Germinal center (tissue), 1 donor: ENCODE data around the gene NRAP.

ENCODE experiments used
- DNase-seq: peaks from one replicate; pipeline ENCODE4 v3.0.0; 2012; ENCODE audit warnings: mixed read lengths, low spot score

Gene NRAP

DNA sequence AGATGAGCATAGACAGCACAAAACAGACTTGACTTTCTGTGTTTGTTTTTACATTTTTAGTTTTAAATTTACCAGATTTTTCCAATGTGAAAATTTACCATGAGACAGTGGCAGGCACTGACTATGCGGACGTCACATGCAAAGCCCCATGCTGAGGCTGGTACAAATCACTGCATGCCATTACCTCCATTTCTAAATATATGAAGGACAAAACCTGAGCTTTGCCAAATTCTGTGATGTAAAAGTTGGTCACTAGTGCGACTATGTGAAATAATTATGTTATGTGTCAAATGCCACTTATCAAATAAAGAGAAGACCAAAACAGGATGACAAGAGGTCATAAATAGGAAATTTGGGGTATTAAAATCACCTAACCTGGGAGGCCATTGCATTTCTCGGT is 22.1 kb downstream of the NRAP start:
- DNase-seq, result no peak

DNA sequence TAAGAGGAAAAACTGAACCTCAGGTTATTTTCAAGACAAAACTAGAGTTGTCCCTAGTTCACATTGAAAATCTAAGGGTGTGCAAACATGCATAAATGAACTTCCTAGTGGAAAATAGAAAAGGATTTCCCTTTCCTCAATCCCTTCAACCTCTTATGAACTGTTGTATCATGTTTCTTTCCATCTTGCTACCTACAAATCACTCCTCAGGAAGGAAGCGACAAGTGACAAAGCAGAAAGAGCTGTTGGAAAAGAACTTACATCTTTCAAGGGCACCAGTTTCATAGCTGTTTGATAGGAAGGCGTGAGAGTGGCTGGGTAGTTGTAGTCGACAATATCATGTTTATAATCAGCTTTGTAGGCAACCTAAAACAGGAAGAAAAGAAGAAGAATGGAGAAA is 23.9 kb downstream of the NRAP start:
- no peak for DNase-seq

DNA sequence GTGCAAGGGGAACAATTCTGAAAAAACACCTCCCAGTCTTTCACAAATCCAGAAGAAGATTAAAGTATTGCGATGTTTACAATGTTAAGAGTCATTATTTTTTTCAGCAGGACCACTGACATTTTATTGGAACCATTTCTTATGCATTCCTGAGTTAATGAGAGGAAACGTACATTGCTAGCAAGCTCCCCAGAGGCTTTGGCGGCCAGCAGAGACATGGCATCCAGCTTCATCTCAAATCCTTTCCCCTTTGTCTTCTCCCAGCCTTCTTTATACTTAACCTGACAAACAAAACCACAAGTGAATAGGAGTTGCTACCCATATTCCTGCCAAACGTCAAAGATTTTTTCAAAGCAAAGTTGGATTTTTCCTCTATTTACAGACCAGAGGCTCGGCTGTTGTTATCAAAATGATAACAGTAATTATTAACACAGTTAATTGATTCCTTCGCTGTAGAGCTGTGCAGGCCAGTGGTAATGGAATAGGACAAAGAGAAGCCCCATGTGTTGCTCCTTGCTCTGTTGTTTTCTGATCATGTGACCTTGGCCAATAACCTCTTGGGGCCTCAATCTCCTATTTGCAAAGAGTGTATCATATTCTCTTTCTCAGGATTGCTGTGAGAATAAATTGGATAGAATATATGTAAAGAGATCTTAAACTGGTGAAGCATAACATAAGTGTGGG is 32.0 kb downstream of the NRAP start:
- no peak for DNase-seq

DNA sequence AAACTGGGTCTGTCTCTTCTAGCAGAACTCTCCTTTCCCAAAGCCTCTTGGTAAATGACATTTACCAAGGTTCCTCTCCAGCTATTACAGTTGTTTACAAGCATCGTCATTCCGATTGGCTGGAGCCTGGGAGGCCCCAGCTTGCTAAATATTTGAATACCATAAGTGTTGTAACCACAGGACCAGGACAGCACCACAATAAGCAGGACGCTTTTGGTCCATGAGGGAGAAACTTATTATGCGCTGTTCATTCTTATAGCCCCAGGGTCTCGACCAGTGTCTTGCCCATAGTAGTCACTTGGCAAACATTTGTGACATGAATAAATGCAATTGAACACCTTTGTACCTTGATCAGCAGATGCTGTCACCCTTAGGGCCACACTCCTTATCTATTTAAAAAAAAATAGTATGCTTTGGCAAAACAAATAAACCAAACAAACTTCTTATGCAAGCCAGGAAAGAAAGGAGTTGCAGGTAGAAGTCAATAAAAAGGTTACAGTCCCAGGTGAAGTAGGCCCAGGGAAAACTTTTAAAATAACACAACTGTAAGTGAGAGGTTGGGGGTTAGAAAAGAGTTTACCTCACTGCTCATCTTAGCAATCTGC is 32.8 kb downstream of the NRAP start:
- DNase-seq, result no peak

DNA sequence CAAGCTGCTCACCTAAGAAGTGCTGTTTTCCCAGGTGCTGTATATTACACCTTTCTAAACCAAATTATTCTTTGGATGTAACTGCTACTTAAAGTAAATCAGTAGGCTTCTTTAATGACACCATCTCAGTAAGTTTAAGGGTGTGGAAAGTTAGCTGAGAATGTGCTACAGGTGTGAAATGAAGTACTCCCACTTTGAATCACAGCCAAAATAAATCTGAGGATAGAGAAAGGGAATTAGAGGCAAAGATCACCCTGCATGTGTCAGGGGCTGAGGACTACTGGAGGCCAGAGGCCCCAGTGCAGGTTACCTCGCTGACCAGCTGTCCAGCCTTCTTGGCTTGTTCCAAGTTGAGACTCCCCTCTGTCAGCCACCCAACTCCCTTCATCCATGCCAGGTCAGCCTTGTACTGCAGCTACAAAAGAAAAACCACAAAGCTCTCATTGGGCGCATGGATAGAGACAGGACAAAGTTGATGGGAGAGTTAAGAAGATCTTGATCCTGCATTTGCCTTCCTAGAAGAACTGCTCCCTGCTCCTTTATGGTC is 35.2 kb downstream of the NRAP start:
- DNase-seq, result no peak

DNA sequence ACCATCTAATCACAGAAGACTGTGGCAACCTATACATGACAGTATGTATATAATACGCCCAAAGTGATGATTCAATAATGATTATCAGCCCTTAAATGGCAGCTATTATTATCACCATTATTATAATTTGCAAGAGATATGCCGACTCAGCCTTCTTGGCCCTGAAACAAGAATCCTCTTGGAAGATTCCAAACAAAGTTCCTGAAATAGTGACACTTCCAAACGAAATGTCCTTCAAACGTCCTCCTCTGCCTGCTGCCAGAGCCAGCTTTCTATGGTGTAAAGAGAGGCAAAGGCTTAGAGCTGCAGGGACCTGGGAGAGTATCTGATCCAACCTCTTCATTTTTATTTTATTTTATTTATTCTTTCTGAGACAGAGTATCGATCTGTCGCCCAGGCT is 36.0 kb downstream of the NRAP start:
- DNase-seq, result no peak

DNA sequence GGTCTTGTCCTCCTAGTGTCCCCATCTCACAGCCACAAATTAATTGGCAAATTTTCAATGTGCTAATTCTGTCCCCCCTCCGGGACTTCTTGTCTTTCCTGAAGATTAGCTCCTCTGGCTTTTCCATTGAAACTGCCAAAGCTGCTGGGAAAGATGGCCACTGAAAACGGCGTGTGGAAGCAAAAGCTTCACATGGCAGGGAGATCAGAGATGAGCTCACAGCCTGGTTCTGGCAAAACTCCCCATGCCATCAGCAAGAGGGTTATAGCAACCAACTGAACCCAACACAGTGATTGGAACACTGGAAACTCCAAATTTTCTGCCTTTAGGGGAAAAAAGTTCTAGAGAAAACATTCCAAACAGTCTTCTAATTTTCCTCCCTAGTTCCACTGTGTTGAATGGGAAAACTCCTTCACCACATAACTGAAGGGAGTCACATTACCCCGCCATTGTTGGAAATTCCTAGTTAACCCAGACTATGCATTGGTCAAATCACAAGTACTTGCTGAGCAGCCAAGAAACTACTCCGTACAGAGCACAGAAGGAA is 37.0 kb downstream of the NRAP start:
- DNase-seq, result no peak

DNA sequence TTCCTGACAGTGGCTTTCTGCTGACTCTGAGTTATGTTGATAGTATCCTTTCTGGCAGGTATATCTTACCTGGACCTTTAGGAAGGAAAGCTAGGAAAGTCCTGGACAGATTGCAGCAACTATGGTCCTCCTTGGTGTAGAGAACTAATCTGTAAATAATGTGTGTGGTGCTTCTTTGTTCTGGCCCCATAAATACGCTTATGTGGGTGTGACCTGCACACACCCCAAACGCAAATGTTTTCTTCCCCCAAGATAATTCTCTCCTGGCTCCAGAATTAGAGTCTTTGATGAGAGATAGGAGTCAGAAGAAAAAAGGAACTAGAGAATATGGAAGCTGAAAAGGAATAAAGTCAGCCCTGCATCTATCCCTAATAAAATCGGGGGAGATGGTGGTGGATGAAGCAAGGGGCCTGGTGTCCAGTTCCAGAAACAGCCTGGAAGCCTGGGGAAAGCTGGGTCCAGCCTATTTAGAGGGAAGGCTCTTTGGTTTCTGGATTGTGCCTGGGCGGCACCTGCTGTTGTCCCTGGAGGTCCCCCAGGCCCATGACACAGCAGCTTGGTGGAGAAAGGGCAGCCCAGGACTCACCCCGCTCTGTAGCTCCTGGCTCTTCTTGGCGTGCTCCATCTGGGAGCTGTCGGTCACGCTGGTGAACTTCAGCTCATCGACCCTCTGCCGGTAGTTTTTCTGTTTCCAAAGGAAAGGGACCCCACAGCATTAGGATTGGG is 38.2 kb downstream of the NRAP start:
- DNase-seq, result no peak

DNA sequence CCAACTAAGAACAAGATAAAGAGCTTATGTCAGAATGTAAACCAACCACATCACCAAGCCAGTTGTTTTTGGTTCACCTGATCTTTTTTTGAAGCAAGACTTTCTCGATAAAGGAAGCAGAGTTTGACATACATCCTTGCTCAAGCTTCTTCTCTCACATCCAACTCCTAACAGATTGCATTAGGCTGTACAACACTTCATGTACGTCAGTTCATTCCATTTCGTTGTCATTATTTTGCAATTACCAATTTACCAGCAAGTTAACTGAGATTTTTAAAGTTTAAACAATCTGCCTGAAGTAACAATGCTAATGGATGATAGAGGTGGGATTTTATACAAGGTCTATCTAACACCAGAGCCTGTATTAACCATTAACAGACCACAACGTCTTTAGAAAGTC is 41.0 kb downstream of the NRAP start:
- no peak for DNase-seq

DNA sequence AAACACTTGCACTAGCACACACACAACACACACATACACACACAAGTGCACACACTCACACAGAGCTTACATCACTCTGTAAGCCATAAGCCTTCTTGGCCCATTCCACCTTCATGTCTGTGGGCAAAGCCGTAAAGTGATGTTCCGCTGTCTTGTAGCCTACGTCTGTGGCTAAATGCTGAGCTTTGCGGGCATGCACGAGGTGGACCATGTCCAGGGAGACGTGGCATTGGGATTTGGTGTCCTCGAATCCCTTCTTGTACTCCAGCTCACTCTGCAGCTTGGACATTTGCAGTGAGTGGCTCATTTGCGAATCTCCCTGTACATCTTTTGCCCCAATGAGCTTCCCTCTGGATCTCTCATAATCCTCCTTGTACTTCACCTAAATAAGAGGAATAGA is 42.0 kb downstream of the NRAP start:
- DNase-seq, result no peak

DNA sequence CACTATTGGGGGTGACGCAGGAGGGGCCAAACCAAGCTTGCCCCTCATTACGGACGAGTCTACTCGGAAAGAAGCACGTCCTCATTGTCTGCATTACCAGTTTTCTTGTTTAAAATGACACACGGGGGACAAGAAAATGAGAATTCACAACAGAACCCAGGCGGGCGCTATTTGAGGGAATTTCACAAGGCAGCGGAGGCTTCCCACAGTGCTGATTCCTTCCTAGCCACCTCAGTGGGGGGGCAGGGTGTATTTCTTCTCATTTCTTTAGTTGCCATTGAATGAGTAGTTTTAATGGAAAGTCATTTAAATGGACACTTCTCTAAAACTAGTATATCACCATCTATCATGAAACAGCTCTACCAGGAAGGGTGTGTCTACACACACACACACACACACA is 42.9 kb downstream of the NRAP start:
- DNase-seq, result no peak

DNA sequence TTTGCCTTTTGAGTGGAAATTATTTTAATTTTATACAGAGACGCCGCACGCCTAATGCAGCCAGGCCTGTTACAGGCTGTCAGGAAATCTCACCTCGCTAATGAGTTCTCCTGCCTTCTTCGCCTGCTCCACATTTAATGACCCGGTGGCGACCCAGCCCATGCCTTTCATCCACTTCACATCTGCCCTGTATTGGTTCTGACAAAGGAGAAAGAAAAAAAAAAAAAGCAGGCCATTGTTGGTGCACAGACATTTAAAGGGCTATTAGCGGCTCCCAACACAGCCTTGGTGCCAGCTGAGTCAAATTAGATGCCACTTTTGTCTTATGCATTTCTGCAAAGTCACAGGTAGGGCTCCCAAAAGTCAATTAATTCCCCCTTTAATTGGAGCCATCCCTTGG is 43.3 kb downstream of the NRAP start:
- no peak for DNase-seq

DNA sequence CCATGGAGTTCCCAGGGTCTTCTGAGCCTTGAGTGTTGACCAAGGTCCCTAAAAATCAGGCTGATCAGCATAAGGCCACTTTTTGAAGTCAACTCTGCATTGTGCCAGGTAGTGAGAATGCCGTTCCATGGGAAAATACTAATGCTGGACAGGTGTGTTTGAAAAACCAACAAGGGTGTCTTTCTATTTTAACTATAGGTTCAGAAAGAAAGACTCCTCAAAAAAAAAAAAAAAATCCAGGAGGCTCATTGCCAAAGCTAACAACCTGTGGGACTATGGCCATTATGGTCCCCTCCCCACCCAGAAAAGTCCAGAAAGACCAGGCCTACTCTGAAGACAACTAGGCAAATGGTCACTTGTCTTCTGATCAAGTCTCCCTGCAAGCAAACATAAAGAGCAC is 44.4 kb downstream of the NRAP start:
- DNase-seq, result no peak

DNA sequence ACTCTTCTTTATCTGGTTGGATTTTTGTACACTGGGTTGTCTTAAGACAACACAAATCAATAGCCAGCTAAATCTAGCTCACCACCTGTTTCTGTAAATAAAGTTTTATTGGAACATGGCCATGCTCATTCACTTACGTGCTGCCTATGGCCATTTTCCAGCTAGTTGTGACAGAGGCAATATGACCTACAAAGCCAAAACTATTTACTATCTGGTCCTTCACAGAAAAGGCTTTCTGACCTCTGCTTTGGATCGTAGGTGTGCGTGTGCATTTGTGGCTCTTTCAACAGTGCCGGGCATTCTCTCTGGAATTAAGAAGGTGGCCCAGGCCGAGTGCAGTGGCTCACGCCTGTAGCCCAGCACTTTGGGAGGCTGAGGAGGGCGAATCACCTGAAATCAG is 45.5 kb downstream of the NRAP start:
- no peak for DNase-seq

DNA sequence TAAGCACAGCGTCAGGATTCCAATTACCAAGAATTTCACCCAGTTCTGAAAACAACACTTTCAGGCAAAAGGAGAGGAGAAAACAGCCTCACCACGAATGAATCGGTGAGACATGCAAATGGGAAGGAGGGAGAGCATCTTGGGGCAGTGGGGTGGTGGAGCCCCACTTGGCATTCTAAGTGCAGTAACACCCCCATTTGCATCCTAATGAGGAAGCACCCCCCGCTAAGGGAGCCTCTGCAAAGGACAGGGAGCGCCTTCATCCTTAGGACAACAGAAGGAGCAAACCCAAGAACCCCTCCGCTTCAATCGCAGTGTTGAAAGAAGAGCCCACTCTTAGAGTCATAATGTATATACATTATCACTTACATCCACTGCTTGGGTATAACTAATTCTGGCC is 46.8 kb downstream of the NRAP start:
- no peak for DNase-seq

DNA sequence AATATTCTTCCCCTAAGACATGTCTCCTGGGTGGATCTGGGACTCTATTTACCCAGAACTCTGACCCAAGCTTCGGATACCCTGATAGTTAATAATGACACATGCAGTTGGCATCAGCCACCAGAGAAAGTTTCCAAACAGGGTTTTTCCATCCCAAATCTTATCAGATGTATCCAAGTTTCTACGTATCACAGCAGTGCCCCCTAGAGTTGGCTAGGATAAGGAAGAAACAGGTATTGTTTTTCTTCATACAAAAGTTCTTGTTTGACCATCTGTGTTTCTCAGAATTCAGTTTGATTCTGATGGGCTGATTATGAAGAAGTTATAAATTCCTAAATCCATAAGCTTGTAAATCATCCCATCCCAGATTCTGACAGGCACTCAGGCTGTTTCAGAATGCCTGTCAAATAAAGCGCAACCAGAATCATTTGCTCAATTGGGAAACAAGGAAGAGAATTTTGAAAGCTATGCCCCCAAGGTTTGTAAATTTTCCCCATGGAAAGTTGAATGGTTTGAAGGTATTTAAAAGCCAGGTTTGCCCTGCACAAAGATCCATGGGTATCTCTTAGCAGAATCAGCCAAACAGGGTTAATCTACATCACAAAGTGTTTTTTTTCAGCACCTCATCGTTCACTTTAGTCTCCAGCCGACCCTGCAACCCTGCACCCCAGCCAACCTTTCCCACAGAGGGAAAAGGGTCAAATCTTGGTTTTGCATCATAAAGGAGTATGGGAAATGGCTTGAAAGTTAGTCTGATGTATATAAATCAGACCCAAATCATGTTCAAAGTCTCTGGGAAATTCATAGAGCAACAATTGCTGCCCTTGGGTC is 47.4 kb downstream of the NRAP start:
- no peak for DNase-seq

DNA sequence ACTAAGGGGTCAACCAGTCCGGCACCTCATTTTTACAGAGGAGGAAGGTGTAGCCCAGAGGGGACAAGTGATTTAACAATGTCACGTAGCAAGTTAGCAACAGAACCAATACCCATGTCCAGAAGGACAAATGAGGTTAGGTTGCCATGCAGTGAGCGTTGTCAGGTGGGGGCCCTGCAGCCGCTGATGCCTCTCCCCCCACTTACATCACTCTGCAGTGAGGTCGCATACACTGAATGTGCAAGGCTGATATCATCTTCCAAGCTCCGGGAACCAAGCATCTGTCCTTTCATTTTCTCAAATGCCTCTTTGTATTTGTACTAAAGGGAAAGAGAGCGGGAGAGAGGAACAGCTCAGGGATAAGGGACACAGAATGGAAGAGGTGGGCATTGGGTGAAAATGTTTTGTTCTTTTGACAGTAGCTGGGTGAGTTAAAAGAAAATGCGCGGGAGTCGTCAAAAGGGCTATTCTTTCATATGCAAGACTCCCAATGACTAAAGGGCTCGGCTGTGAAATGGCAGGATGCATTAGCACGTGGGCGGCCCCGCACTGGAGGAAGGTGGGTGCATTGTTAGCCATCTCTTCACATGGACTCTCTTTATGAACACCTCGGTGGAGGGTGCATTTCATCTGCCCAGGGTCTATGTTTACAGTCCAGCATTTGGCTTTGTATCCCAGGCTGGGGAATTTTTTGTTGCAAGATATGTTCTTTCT is 49.7 kb downstream of the NRAP start:
- DNase-seq, result no peak

DNA sequence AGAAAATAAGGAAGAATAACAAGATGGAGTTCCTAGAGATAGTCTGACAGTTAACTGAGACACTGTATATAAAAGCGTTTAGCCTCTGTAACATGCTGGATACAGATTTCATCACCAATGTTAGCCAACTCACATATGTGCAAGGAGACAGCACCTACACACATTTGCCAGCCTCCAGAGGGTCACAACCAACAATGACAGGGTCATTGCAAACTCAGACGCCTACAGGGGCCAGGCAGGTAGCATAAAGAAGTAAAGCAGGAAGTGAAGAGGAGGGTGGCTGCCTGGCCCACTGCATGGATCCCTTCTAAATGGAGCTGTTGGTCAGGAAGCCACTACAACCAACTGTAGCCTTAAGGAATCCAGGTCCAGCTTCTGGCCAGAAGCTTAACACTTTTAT is 50.4 kb downstream of the NRAP start:
- no peak for DNase-seq

DNA sequence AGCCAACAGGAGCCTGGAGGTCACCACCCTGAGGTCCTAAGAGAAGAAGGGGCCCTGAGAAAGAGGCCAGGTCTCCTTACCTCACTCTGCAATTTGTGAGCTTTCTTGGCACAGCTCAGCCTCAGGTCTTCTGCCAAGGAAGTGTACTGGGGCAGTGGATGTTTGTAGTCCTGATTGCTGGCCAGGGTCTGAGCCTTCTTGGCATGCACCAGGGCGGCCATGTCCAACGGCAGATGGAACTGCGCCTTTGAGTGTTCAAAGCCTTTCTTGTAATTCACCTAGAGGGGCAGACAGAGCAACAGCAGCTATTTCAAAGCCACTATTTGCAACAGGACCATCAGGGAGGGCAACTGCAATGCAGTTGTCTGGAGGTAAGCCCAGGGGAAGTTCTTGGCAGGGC is 51.7 kb downstream of the NRAP start:
- DNase-seq, result no peak

DNA sequence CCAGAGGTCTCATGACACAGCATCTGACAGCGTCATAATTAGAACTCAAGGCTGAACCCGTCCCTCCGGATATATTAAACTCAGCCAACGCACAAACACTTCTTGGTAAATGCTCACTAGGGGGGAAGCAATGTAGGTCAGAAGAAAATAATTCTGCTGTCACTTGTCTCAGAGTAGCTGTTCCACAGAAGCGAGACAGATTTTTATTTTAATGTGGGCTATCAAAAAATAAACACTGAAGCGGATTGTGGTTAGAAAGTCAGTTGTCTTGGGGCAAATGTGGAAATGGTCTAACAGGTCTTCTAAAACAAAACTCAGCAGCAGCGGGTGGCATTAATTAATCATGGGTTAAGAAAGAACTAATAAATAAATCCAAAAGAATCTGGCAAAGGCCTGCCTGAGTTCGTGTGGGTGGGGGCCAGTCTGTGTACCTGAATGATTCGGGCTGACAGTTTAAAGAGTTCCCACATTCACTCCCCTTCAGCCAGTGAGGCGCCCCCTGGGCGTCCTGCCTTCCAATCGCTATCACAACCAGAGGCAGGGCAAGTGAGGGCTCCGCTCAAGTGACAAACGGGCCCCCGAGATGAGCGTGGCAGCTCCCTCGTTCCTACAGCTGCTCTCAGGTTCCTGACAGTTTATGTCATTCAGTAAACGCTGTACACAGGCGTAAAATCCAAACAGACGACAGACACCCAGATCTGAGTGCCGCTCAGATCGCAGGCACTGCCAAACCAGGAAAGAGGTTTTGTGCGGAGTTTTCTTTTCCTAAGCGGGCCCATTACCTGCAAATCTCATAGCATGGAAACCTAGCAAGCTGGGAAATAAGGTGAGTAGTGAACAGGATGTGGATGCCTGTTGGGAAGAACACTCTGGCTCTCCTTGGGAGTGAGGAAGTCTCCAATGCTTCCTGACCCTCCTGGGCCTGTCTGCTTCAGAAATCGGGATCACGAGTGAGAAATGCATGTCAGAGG is 52.9 kb downstream of the NRAP start:
- DNase-seq, result no peak
